GM15510 (cell line): ENCODE data around the gene REPIN1.

Experiments used
- POLR2A ChIP-seq: IDR thresholded peaks from 3 replicates; pipeline ENCODE4 v1.6.1; 2011; ENCODE audit warnings: borderline replicate concordance; ENCODE audit not compliant: insufficient read length; ENCODE audit errors: extremely low read depth

REPIN1 gene

GRCh38 chr7:150405584-150406311 is 37.1 kb downstream of the REPIN1 start:
- no peak for TF ChIP-seq POLR2A

GRCh38 chr7:150406312-150406566 is 37.6 kb downstream of the REPIN1 start:
- no peak for TF ChIP-seq POLR2A

DNA sequence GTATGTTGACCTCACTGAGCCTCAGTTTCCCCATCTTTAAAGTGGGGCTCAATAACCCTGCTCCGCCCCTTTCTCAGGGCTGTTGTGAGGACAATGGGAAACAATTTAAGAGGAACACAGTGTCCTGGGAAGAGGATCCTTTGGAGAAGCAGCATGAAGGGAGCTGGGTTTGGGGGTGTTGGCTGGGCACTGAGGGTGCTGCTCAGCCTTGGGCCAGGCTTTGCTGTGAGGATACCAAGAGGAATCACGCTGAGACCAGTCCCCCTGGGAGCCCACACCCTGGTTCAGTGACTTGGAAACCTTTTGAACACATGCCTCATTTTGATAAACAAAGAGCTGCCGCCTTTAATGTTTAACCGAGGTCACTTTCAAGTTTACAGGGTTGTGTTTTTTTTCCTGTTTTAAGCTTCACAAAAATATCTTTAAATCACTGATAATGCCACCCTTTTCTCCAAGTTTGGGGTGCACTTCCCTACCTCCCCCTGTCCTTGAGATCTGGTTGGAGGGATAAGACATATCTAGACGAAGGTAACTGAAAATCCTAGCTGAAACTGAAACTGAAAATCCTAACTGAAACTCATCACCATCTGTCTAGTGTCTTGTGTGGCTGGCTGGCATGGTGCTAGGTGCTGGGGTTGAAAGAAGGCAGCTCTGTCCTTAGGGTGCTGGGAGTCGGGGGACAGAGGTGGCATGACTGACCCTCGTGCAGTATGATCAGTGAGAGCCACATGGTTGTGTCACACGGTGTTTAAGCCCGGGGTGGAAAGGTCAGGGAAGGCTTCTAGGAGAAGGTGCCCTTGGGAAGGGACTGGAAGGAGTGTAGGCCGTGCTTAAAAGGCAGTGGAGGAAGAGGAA is 38.2 kb downstream of the REPIN1 start:
- no peak for TF ChIP-seq POLR2A

DNA sequence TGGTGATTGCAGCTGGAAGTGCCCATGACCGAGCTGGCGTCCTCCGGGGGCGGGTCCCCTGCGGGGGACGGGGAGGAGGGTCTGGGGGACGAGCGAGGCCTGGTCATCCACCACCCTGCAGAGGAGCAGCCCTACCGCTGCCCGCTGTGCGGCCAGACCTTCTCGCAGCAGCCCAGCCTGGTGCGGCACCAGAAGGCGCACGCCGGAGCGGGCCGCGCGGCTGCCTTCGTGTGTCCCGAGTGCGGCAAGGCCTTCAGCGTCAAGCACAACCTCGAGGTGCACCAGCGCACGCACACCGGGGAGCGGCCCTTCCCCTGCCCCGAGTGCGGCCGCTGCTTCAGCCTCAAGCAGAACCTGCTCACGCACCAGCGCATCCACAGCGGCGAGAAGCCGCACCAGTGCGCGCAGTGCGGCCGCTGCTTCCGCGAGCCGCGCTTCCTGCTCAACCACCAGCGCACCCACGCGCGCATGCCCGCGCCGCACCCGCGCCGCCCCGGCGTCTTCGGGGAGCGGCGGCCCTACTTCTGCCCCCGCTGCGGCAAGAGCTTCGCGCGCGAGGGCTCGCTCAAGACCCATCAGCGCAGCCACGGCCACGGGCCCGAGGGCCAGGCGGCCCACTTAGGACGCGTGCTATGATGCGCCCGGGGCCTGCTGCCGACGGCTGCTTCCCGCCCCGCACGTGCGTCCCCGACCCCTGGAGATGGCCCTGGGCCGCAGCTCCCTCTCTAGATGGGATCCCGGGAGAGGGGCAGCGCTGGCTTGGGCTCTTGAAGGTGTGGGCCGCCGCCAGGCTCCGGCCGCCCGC is 39.2 kb downstream of the REPIN1 start:
- TF ChIP-seq POLR2A = no peak

DNA sequence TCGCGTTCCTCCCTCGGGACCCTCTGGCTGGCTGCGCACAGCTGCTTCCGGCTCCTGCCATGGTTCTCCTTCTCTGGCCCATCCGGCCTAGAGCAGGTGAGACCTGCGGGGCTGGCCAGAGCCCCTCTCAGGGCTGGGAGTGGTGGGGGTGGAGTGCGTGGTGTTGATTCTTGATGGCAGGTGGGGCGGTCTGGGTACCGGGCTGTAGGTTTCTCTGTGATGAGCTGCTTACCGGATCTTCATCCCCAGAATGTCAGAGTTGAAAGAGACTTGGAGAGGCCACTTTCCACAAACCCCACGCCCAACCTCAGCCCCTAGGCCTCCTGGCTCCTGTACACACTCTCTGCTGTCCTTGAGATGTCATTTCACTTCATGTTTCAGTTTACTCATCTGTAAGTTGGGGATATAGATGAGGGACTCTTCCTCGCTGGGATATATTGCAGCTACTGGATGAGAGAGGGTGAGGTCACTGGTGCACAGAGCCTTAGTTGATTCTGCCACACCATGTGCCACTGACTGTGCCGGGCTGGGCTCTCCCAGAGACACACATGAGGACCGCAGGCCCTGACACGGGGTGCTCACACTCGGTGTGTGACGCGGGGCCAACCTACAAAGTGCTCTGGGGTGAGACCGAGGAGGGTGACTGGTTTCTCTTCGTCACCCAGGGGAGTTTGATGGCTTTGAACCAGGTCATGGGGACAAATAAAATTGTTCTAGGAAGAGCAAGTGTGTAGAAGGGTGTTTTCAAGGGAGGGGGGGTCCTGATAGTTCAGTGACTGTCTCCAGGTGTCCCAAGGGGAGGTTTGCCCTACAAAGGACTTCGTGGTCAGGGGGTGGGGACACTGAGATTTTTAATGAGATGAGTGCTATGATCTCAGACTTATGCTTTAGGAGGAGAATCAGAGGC is 40.0 kb downstream of the REPIN1 start:
- no peak for TF ChIP-seq POLR2A

- TF ChIP-seq POLR2A = no peak
Measured at GRCh38 chr7:150409300-150410030, 40.8 kb downstream of the REPIN1 start.

GRCh38 chr7:150410131-150410530 is 41.5 kb downstream of the REPIN1 start:
- TF ChIP-seq POLR2A = no peak

DNA sequence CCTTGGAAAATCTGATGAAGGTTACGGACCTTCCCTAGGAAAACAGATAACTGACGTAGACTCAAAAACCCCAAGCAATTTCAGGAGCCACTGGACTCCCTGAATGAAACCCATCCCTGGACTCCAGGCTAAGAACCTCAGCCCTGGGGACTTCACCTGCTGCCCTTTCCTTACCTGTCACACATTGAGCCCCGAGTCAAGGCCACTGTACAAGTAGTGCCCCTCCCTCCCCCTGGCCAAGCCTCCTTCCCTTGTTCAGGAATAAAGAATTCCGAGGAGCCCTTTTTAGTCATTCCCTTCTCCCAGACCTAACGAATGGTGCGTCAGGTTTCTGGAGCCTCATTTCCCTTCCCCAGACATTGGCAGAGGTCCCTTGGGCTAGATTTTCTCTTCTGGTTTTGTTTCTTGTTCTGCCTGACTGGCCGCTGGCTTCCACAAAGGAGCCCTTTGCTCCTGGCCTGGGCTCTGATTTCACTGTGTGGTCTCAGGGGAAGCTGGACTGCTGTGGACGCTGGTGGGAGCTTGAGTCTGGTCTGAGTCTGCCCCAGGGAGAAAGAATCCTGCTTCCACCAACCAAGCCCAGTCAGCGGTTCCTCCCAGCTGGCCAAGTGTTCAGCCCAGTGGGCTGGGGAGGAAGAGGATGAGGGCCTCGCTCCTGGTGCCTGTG is 42.2 kb downstream of the REPIN1 start:
- TF ChIP-seq POLR2A = no peak

- TF ChIP-seq POLR2A = no peak
Measured at GRCh38 chr7:150411606-150412005, 43.0 kb downstream of the REPIN1 start.

- TF ChIP-seq POLR2A = no peak
Measured at GRCh38 chr7:150412016-150412415, 43.4 kb downstream of the REPIN1 start.

- no peak for TF ChIP-seq POLR2A
Measured at GRCh38 chr7:150412518-150413488, 44.2 kb downstream of the REPIN1 start.

- no peak for TF ChIP-seq POLR2A
Measured at GRCh38 chr7:150413640-150414081, 45.0 kb downstream of the REPIN1 start.
